Hindlimb muscle (tissue), 1 donor: Measurements from ENCODE around the gene ZWILCH. TPM values are rescaled to one million over a fixed set of nuclear protein-coding genes. Genes with fewer than 3 reads are reported as not detected.

Experiments used
- DNase-seq: peaks from one replicate; pipeline ENCODE4 v3.0.0-alpha.2; 2013
- polyA plus RNA-seq: library from polyadenylated mRNA; unstranded; fragments of 120-200 nt; gene quantifications from one replicate; pipeline ENCODE4 v1.2.1, GENCODE V29; 2013; ENCODE audit not compliant: insufficient read length

ZWILCH gene
- polyA plus RNA-seq, 1 donor, result 11.4 TPM

DNA sequence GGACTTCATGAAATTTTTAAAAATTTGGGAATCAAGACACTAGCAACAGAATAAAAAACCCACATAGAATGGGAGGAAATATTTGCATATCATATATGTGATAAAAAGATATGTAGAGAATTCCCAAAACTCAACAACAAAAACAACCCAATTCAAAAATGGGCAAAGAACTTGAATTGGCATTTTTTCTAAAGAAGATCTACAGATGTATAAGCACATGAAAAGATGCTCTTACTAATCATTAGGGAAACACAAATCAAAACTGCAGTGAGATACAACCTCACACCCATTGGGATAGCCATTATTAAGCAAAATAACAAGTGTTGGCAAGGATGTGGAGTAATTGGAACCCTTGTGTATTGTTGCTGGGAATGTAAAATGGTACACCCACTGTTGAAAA is 50.6 kb downstream of the ZWILCH start:
- DNase-seq, result no peak

DNA sequence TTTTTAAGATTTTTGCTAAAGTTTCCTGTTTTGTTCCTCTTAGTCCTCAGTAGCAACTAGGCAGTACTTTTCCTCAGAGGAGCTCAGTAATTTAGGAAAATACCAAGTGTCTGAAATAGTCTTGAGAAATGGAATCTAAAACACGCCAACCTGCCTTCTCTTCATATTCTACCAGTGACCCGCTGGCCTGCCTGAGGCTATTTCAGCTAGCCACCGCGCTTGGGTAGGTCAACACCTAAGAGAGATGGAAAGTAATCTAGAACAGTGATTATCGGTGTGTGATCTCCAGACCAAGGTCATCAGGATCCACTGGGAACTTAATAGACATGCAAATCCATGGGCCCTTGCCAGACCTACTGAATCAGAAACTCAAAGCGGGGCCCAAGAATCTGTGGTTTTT is 53.1 kb downstream of the ZWILCH start:
- no peak for DNase-seq

DNA sequence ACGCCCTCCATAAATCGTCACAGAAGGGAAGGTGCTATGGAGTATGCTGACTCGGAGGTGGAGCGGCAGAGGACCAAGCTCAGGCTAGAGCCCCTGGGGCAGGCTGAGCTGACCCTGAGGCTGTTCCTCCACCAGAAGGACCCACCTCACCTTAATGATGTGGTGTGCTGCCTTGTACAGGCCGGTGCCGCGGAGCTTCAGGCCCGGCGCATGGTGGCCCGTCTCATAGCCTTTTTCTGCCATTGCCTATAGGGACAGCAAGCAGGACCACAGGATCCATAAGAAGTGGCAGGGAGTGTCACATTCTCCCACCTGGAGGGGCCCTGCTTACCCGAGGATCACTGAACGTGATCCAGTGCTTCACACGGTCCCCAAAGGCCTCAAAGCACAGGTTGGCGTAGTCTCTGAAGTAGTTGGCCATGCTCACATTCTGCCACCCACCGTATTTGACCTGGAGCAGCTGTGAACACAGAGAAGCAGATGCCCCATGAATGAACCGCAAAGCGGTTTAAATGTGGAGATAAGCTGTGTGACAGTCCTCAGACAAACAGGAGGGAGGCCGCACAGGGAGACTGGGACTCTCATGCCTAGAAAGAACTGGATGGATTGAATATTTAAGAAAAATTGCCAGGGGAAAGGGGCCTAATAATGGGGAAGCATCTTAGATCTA is 55.9 kb downstream of the ZWILCH start:
- no peak for DNase-seq

DNA sequence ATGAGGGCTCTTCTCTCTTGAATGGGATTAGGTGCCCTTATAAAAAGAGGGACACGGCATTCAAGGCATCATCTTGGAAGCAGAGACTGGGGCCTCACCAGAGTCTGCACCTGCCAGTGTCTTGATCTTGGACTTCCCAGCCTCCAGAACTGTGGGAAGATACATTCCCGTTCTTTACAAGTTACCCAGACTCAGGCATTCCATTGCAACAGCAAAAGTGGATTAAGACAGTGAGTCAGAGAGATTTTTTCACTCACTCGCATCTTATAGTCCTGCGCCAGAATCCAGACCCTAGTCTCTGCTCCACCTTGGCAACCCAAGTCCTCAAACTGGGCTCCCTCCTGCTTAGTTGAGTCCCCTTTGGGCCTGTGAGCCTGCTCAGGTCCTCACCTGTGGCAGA is 58.0 kb downstream of the ZWILCH start:
- DNase-seq, result no peak

DNA sequence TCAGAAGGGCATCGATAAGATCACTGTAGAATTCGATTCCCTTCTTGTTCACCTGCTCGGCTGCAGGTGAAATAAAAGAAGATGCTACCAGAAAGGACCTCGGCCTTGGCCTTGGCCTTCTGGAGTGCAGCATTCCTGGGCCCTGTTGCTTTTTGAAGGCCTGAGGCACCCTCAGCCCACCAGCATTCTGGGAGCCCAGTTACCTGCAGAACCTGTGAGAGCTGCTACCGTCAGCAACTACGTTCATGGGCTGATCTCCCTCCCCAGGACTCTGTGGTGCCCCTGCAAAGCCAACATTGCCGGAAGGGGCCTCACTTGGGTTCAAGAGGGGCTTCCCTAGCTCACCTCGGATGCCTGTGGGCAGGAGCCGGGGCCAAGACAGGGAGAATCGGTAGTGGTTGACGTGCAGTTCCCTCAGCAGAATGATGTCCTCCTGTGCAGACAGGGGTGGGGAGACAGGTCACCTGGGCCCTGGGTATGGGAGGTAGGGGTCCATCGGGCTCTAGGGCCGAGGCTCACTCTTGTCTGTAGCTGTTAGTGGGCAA is 58.5 kb downstream of the ZWILCH start:
- no peak for DNase-seq

DNA sequence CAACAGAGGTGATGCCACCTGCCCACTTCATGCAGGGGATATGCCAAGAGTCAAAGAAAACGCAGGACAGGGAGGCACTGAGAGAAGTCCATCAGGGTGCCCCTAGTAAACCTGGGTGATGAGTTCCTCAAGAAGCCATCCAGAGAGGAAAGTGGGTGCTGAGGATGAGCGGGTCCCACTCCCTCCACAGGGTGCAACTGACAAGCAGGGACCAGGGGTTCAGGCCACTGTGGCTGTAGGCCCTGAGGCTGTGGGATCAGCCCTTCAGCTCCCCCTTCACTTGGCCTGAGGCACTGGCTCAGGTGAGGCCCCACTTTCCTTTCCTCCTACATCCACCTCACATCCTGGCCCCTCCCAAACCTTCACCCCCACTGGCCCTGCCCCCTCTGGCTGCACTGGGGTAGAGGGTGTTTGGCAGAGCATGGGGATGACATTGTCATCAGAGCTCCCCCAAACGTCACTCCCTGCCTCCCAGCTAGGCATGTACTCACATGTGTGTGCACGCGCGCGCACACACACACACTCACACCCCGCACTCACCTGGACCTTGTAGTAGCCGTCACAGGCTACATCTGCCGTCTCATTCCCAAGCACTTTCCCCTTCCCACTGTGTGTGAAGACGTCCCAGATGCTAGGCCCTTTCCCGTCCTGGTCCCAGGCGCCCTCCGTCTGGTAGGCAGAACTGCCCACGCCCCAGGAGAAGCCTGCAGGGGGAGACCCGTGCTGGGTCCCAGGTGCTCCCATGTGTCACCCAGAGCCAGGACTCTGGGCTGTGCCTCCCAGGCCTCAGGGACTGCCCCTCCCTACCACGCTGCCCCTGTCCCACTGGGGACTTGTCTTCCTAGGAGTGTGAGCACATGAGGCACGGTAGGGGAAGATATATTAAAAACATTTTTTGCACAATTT is 59.3 kb downstream of the ZWILCH start:
- DNase-seq, result no peak

DNA sequence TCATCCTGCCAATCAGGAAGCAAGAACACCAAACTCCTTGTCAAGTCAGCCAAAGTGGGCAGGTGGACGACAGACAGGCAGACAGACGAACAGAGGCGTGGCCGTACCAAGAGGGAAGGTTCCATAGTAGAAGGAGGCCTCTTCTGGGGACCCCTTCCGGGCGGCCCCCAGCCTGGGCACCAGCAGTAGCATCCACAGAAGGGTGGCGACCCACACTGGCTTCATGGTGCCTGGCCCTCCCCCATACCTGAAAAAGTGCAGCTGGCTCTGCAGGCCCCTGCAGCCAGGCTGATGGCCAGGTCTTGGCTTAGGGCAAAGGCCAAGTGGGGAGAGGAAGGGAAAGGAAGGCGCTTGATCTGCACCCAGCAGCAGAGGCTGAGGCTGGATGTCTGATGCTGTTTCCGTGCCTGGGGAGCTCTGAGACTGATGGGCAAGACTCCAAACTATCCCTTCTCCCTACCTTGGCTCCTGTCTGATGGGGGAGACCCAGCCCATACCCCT is 60.1 kb downstream of the ZWILCH start:
- no peak for DNase-seq

DNA sequence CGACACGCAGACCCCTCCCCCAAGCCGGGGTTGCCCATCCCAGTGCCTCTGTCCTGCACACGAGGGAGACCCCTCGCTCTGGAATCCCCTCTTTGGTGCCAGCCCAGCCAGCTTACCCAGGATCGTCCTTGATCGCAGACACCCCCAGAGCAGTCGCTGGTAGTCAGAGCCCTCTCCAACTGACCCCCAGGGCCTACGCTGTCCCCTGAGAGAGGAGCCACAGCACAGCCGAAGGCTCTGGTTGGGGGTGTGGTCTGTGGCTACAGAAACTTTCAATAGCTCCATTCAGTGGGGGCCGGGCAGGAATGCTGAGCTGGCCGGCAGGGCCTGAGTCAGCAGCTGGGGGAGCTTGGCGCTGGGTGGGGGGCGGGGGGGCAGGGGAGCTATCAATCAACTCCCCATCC is 60.6 kb downstream of the ZWILCH start, which contains the start of gene LCTL:
LCTL (minus strand) TSS at position 258 of the 404 bp plus-strand sequence. CDS start 633 bp downstream, outside the sequence.
- DNase-seq, result no peak

DNA sequence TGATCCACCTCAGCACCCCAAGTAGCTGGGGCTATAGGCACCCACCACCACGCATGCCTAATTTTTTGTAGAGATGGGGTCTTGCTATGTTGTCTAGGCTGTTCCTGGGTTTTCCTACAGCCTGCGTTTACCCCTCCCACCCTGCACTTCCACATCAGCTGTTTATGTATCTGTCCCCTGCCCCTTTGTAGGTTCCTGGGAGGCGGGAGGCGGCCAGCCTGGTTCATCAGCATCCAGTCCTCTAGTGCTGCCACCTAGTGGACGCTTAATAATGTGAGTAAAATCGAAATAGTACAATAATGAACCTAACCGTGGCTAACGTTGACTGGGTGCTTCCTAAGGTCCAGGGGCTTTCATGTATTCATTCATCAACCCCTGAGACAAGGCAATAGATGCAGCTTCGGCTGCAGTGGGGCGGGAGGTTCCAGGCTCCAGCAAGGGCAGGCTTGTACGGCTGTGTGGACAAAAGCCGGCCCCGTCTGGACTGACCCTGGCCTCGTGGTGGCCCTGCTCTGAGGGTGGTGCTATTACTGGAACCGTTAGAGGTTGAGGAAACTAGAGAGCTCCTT is 61.9 kb downstream of the ZWILCH start:
- peak; percentile 66 for DNase-seq

DNA sequence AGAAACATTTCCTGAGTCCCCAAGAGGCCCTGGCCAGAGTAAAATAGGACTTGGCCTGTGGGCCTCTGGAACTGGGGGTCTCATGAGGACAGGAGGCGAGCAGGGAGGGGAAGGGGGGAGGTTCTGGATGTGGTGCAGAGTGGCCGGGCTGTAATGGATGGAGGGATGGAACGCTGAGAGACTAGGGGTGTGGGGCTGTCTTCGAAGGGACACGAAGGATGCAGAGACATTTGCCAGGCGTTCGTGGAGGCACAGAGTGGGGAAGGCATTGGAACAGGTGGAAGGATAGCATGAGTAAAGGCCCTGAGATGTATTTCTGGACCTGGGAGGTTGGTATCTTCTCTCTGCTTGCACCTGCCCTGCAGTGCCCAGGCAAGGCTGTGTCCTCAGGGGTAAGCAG is 62.8 kb downstream of the ZWILCH start:
- no peak for DNase-seq

DNA sequence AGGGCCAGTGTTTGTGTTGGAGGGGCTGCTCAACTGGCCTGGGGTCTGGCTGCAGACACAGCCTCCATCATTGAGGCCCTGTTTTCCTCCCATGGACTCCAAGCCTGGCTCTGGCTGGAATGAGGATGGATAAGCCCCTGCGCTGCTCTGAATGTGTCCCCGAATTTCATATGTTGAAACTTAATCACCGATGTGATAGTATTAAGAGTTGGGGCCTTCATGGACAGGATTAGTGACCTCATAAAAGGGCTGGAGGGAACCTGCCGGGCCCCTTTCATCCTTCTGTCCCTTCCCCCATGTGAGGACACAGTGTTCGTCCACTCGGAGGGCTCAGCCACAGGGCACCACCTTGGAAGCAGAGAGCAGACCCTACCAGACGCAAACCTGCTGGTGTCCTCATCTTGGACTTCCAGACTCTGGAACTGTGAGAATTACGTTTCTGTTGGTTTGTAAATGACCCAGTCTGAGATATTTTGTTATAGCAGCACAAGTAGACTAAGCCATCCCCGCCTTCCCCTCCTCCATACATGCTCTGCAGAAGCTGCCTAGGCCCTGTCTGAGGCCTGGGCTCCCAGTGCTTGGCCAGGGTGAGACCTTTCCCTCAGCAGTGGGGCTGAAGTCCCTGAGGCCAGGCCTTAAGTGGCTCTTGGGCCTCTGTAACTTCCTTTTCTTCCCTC is 64.5 kb downstream of the ZWILCH start:
- DNase-seq, result no peak

DNA sequence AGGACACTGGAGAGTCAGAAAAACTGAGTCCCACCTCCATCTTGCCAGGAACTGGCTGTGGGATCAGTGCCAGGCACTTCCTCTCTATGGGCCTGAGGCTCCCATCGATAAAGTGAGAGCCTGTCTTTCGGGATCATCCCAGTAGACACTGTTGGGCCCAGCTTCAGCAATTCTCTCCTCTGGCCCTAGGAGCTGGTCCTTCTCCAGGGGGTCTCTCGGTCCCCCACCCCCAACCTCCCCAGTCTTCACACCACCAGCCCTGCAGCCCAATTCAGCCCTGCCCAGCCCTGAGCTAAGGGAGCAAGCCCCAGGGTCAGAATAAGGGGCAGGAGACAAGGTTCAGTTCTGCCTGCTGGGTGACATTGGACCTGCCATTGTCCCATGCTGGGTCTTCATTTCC is 65.2 kb downstream of the ZWILCH start:
- DNase-seq, result no peak

DNA sequence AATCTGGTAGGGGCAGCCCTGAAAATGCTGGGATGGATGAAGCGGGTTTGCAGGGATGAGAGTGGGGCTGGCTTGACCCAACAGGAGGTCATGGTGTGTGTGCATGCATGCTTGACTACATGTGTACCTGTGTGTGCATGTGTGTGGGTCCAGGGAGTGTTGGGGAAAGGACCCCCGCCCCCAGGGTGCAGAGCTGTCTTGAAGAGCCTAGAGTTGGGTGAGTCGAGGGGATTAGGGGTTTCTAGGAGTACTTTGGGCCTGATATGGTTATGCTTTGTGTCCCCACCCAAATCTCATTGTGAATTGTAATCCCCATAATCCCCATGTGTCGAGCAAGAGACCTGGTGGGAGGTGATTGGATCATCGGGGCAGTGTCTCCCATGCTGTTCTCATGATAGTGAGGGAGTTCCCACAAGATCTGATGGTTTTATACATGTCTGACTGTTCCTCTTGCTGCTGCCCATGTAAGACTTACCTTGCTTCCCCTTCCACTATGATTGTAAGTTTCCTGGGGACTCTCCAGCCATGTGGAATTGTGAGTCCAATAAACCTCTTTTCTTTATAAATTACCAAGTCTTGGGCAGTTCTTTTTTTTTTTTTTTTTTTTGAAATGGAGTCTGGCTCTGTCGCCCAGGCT is 65.8 kb downstream of the ZWILCH start:
- no peak for DNase-seq

DNA sequence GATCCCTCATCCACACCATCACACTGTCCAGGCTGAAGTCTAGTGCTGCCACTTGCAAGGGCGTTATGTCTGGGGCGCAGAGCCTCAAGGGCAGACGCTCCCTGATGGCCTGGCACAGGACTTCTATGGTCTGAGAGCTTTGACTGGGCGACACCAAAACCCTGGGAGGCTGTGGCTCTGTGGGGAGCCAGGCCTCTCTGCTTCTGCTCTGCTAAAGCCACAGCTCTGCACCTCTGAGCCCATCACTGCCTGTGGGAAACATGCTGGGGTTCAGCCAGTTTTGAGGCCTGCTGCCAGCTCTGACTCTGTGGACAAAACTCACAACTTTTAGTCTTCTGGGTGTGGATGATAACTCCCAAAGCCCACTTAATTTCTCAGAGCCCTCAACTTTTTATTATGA is 67.0 kb downstream of the ZWILCH start:
- no peak for DNase-seq

DNA sequence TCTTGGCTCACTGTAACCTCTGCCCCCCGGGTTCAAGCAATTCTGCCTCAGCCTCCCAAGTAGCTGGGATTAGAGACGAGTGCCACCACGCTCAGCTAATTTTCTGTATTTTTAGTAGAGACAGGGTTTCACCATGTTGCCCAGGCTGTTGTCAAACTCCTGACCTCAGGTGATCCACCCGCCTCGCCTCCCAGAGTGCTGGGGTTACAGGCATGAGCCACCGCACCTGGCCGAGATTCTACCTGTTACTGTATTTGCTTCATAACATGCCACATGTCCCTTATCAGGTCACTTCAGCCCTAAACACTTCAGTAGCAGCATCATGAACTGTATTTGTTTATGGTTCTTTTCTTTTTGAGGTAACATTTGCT is 68.2 kb downstream of the ZWILCH start:
- no peak for DNase-seq

DNA sequence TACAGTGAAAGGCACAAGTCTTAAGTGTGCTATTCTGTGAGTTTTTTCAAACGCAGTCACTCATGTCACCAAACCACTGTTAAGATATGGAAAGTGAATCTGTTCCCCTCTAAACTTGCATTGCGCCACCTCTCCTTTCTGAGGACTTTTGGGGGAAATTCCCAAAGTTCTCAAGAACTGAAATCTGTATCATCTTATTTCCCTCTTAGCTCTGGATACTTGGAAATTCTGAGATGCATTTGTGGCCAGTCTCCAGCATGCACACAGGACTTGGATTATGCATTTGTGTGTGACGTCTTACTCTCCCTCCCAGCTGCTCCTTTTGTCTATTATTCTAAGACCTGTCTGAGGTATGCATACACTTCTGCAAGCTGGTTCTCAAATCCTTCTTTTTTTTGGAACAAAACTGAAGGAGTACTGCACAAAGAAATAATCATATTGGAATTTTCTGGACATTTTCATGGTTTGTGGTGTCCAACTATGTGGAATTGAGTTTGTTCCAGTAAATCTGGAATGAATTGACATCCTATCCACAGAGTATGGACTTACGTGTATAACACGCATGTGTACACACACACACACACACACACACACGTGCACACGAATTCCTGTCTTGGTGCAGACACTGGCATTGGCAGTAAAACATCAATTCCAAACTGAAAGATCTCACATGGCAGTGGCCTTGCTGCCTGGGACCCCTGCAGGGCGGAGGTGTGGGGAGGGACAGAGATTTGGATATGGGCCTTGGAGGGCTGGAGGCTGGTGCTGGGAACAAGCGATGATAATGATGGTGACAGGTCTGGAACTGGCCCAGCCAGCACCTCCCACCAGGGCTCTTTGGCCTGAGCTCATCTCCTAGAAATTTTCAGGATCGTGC is 68.8 kb downstream of the ZWILCH start:
- peak; percentile 87 for DNase-seq

DNA sequence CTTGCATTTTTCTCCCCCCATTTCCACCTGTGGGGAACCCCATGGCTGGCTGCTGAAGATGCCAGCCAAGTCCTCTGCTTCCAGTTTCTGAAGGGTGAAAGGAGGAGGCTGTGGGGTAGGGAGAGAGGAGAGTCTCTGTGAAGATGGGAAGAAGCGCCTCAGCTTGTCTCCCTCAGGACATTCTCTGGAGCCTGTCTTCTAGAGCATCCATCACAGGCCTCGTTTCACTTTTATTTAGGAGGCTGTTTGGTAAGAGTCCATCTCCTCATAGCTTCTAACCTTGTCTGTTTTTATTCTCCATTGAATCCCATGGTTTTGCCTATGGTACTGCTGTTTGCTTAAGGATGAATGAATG is 69.4 kb downstream of the ZWILCH start:
- DNase-seq, result peak; percentile 50

DNA sequence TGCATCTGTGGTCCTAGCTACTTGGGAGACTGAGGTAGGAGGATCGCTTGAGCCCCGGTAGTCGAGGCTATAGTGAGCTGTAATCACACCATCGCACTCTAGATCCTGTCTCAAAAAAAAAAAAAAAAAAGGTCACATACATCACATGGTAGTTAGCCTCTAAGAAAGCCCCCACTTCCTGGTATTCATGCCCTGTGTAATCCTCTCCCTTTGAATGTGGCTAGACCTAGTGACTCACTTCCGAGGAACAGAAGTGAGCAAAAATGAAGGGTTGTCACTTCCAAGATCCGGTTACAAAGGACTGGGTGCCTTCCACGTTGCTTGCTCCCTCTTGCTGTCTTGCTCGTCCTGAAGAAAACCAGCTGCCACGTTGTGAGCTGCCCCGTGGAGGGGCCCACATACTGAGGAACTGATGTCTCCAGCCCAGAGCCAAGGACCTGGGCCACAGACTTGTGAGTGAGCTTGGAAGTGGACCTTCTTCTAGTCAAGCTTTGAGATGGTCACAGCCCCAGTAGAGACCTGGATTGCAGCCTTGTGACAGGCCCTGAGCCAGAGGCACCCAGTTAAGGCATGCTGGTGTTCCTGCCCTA is 73.3 kb downstream of the ZWILCH start:
- no peak for DNase-seq

DNA sequence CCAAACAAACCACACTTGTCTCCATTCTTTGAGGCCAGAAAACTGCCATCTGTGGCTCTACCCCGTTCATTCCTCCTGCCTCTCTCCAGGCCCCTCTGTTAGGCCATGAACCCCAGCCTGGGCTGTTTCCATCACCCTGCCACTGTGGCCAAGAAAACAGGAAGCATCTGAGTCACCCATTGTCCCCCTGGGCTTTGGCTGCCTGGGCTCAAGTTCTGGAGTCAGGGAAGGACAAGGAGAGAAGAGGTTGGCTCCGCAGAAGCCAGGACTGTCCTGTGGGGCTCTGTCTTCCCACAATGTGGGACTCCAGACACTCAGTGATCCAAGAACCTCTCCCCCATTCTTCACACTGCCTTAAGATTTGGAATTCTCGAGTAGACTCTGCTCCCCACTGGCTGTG is 75.5 kb downstream of the ZWILCH start:
- no peak for DNase-seq

DNA sequence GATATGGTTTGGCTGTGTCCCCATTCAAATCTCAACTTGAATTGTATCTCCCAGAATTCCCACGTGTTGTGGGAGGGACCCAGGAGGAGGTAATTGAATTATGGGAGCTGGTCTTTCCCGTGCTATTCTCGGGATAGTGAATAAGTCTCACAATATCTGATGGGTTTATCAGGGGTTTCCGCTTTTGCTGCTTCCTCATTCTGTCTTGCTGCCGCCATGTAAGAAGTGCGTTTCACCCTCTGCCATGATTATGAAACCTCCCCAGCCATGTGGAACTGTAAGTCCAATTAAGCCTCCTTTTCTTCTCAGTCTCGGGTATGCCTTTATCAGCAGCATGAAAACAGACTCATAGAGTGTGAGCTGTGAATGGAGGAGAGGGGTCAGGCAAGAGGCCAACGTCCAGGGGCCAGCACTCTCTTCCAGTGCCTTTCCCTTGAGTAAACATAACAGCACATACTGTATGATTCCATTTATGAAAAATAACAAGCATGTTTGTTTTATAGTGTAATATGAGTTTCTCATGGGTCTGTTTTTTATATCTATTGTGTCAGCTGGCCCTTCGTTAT is 76.9 kb downstream of the ZWILCH start:
- no peak for DNase-seq
